WERI-Rb-1 (cell line): ENCODE data around the gene OCIAD1.
A peak's percentile ranks its signal among the peaks of the same experiment; 100 is the strongest.

Experiments
- DNase-seq: peaks from one replicate; pipeline ENCODE4 v3.0.0-alpha.2; 2020
- H3K27ac ChIP-seq: fragments of 250-450 bp; sonication (Bioruptor Pico); 2 replicates; pipeline ENCODE4 v1.5.1; 2020; ENCODE audit warnings: mild to moderate bottlenecking, moderate library complexity
- H3K27me3 ChIP-seq: fragments of 250-450 bp; sonication (Bioruptor Pico); 2 replicates; pipeline ENCODE4 v1.5.1; 2021; ENCODE audit warnings: mild to moderate bottlenecking, low read depth, moderate library complexity; ENCODE audit not compliant: insufficient read depth, severe bottlenecking
- H3K36me3 ChIP-seq: fragments of 250-450 bp; sonication (Bioruptor Pico); 2 replicates; pipeline ENCODE4 v1.5.1; 2020; ENCODE audit warnings: mild to moderate bottlenecking, moderate library complexity
- H3K4me3 ChIP-seq: 2 replicates; pipeline ENCODE4 v1.5.1; 2011; ENCODE audit warnings: low read depth, mild to moderate bottlenecking, control low read depth, low read length
- H3K9me3 ChIP-seq: fragments of 250-450 bp; sonication (Bioruptor Pico); 2 replicates; pipeline ENCODE4 v1.5.1; 2021; ENCODE audit warnings: mild to moderate bottlenecking, moderate library complexity; ENCODE audit not compliant: severe bottlenecking
- CTCF ChIP-seq: IDR thresholded peaks from 2 replicates; pipeline ENCODE4 v1.5.1; 2011; ENCODE audit warnings: low read depth, mild to moderate bottlenecking, control low read depth, inconsistent platforms, low read length

OCIAD1 gene

GRCh38 chr4:48906206-48907173 lies 75.6 kb downstream of the OCIAD1 start, which contains the start of gene OCIAD2:
TSS of gene OCIAD2 (minus strand) at chr4:48906774. CDS start at chr4:48904549, 2,225 bp downstream.
- Histone ChIP-seq H3K9me3 (no peaks in the 10 kb centered on the region), H3K36me3 (peaks cover 34% of the 10 kb centered on the region), H3K27me3 (no peaks in the 10 kb centered on the region), H3K27ac (peak within 1 kb of the TSS; percentile 89), H3K4me3 (peak within 1 kb of the TSS; percentile 92)
- DNase-seq, result peak; percentile 91
- no peak; the same call in 1 of the 2 replicates for TF ChIP-seq CTCF

- H3K27ac ChIP-seq, result no peak overlapping the region
- H3K9me3 ChIP-seq, result no peaks in the 10 kb centered on the region
- H3K36me3 ChIP-seq, result peaks cover 20% of the 10 kb centered on the region
- H3K27me3 ChIP-seq, result no peaks in the 10 kb centered on the region
- no peak for TF ChIP-seq CTCF
- H3K4me3 ChIP-seq, result no peak overlapping the region
- no peak for DNase-seq
Observed at GRCh38 chr4:48907706-48908477, 77.0 kb downstream of the OCIAD1 start.

GRCh38 chr4:48908687-48909086 lies 77.8 kb downstream of the OCIAD1 start:
- TF ChIP-seq CTCF, result no peak

GRCh38 chr4:48909697-48910096 lies 78.8 kb downstream of the OCIAD1 start:
- TF ChIP-seq CTCF, result no peak
- no peak for DNase-seq
- H3K27me3 ChIP-seq, result no peaks in the 10 kb centered on the region
- H3K9me3 ChIP-seq, result no peaks in the 10 kb centered on the region
- H3K27ac ChIP-seq, result no peak overlapping the region
- H3K4me3 ChIP-seq, result no peak overlapping the region
- H3K36me3 ChIP-seq, result peaks cover 3% of the 10 kb centered on the region

More at GRCh38 chr4:48908687-48909086, 77.8 kb downstream of the OCIAD1 start:
- no peaks in the 10 kb centered on the region for H3K9me3 ChIP-seq
- H3K4me3 ChIP-seq, result no peak overlapping the region
- no peak overlapping the region for H3K27ac ChIP-seq
- H3K36me3 ChIP-seq, result peaks cover 12% of the 10 kb centered on the region
- DNase-seq, result no peak
- H3K27me3 ChIP-seq, result no peaks in the 10 kb centered on the region

- TF ChIP-seq CTCF, result no peak
- DNase-seq, result no peak
- H3K27ac ChIP-seq, result no peak overlapping the region
Observed at GRCh38 chr4:48910511-48910910, 79.6 kb downstream of the OCIAD1 start.

More at GRCh38 chr4:48910511-48910910, 79.6 kb downstream of the OCIAD1 start:
- Histone ChIP-seq H3K4me3 (no peak overlapping the region), H3K27me3 (no peaks in the 10 kb centered on the region), H3K36me3 (no peaks in the 10 kb centered on the region; the same call in 1 of the 2 replicates), H3K9me3 (no peaks in the 10 kb centered on the region)
